Measurements from ENCODE around the gene FDXR. TPM values are rescaled to one million over a fixed set of nuclear protein-coding genes. Genes with fewer than 3 reads are reported as not detected.

Gene FDXR
- total and polyA plus RNA-seq, 12 donors, result 159 to 835 (median 444) TPM

DNA sequence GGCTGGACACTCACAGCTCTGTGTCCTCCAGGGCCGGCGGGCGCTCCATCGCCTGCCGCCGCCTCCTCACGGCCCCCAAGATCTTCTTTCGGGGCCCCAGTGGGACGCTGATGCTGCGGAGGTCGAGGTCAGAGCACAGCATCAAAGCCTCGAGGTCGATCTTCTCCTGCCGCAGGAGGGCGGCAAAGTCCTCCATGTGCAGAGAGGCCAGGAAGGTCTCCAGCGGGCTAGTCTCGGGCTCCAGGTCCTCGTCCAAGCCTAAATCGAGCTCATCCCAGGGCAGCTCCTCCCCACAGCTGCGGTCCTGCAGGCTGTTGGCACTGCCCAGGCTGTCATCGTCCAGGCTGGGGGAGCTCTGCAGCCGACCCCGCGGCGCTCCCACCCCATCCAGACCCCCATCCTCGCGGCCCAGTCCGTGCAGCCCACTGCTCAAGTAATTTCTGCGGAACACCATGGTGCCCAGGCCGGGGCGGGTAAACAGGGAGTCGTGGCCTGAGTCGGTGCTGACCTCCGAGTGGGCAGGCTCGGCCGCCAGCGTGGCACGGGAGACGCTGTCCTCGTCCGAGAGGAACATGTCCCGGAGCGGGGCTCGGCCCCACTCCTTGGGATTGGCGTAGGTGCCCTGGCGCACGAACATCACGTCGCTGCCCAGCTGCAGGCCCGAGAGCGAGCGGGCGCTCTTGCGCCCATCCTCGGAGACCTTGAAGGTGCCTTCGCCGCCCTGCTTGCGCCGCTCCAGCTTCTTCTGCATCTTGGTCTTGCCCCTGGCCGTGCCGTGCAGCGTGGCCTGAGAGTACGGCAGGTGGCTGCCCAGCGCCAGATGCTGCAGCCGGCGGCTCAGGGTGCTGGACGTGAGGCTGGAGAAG, 46.9 kb upstream of the FDXR start:
- Histone ChIP-seq H3K4me1 (replicated peaks in 1 of 2) (peaks cover 13 to 19% of the 10 kb centered on the region in 2 donors), H3K27me3 (peaks cover 11% of the 10 kb centered on the region), H3K4me3 (no peak overlapping the region), H3K36me3 (replicated peaks in 1 of 2) (no peaks in the 10 kb centered on the region), H3K27ac (no peak overlapping the region), H3K9me3 (replicated peaks in 1 of 3) (no peaks in the 10 kb centered on the region)
- DNase-seq, result no peak
- WGBS, 4 donors, result 70 to 94% (median 81%) methylated on average over 22 to 67 of the region's 67 CpGs
- intact Hi-C loops (cut with DNase I), result loop anchor here (5.0 kb wide), 1 partner anchor 38 kb away; no protein-coding TSS in a partner anchor
- TF ChIP-seq, protein P1, sequence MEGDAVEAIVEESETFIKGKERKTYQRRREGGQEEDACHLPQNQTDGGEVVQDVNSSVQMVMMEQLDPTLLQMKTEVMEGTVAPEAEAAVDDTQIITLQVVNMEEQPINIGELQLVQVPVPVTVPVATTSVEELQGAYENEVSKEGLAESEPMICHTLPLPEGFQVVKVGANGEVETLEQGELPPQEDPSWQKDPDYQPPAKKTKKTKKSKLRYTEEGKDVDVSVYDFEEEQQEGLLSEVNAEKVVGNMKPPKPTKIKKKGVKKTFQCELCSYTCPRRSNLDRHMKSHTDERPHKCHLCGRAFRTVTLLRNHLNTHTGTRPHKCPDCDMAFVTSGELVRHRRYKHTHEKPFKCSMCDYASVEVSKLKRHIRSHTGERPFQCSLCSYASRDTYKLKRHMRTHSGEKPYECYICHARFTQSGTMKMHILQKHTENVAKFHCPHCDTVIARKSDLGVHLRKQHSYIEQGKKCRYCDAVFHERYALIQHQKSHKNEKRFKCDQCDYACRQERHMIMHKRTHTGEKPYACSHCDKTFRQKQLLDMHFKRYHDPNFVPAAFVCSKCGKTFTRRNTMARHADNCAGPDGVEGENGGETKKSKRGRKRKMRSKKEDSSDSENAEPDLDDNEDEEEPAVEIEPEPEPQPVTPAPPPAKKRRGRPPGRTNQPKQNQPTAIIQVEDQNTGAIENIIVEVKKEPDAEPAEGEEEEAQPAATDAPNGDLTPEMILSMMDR (IDR thresholded peaks at IDR 0.05), result no peak
- TF ChIP-seq POLR2A (IDR thresholded peaks at IDR 0.05), result no peak

GRCh38 chr17:74918906-74919305, 46.1 kb upstream of the FDXR start:
- Histone ChIP-seq H3K36me3 (replicated peaks in 1 of 2) (no peaks in the 10 kb centered on the region), H3K27me3 (peaks cover 3% of the 10 kb centered on the region), H3K4me3 (no peak overlapping the region), H3K27ac (no peak overlapping the region), H3K4me1 (replicated peaks in 1 of 2) (peaks cover 13% of the 10 kb centered on the region in 2 donors), H3K9me3 (replicated peaks in 1 of 3) (no peaks in the 10 kb centered on the region)
- DNase-seq, result no peak
- no peak for TF ChIP-seq POLR2A (IDR thresholded peaks at IDR 0.05)
- TF ChIP-seq, protein P1 (IDR thresholded peaks at IDR 0.05), result no peak
- 79 to 90% (median 82%) methylated on average over 4 to 5 of the region's 5 CpGs for WGBS, 4 donors
- intact Hi-C loops (cut with DNase I), result no loop called here

DNA sequence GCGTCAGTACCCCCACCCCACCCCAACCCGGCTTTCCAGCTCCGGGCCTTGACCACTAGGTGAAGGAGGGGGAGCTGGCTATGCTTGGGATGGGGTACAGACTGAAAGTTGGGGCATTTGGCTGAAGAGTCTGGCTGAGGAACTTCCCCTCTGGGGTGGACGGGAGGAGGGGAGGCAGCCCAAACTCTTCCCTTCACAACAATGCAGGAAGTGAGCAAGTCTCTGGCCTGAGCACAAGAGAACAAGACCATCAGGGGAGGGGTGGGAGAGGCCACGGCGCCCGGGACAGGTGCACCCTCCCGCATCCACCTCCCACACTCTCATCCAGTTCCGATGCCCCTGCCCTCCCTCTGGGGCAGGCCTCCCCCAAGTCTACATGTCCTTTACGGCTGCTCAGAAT, 44.6 kb upstream of the FDXR start:
- peak in 1 of 7 donors; percentile 30 for DNase-seq
- TF ChIP-seq, protein P1 (IDR thresholded peaks at IDR 0.05), result no peak
- TF ChIP-seq POLR2A (IDR thresholded peaks at IDR 0.05), result no peak
- Histone ChIP-seq H3K4me3 (no peak overlapping the region), H3K4me1 (replicated peaks in 1 of 2) (no peaks in the 10 kb centered on the region), H3K9me3 (replicated peaks in 1 of 3) (no peaks in the 10 kb centered on the region), H3K27ac (no peak overlapping the region), H3K36me3 (replicated peaks in 1 of 2) (no peaks in the 10 kb centered on the region), H3K27me3 (no peaks in the 10 kb centered on the region)
- WGBS, 4 donors, result 63 to 79% (median 73%) methylated on average over 6 to 10 of the region's 10 CpGs
- intact Hi-C loops (cut with DNase I), result no loop called here

- TF ChIP-seq, protein P1 (IDR thresholded peaks at IDR 0.05), result no peak
- no peak for TF ChIP-seq POLR2A (IDR thresholded peaks at IDR 0.05)
- no peak for DNase-seq
- Histone ChIP-seq H3K4me1 (replicated peaks in 1 of 2) (no peaks in the 10 kb centered on the region), H3K4me3 (no peak overlapping the region), H3K27ac (no peak overlapping the region), H3K27me3 (no peaks in the 10 kb centered on the region), H3K9me3 (replicated peaks in 1 of 3) (no peaks in the 10 kb centered on the region), H3K36me3 (replicated peaks in 1 of 2) (no peaks in the 10 kb centered on the region)
- 90 to 94% (median 91%) methylated on average over 9 to 11 of the region's 11 CpGs for WGBS, 4 donors
- intact Hi-C loops (cut with DNase I), result no loop called here
These were observed 44.0 kb upstream of the FDXR start for GRCh38 chr17:74916851-74917199.

Measured in adrenal gland (tissue), 12 donors.